Neural crest cell (in vitro differentiated cells): ENCODE data around the gene NDST1. TPM values are rescaled to one million over a fixed set of nuclear protein-coding genes. Genes with fewer than 3 reads are reported as not detected.

Source experiments
- DNase-seq: peaks from one replicate; pipeline ENCODE4 v3.0.0; 2021; ENCODE audit warnings: low read depth, mixed read lengths, low spot score
- H3K27ac Mint-ChIP-seq: one replicate; pipeline ENCODE4 v1.8.0; 2021; ENCODE audit warnings: mild to moderate bottlenecking, mixed read lengths; ENCODE audit not compliant: unreplicated experiment
- H3K27me3 Mint-ChIP-seq: 2 replicates; pipeline ENCODE4 v1.8.0; 2021; ENCODE audit warnings: low read depth, mild to moderate bottlenecking, mixed read lengths
- H3K36me3 Mint-ChIP-seq: 2 replicates; pipeline ENCODE4 v1.8.0; 2021; ENCODE audit warnings: low read depth, mild to moderate bottlenecking, mixed read lengths
- H3K4me1 Mint-ChIP-seq: 2 replicates; pipeline ENCODE4 v1.8.0; 2021; ENCODE audit warnings: mixed read lengths
- H3K4me3 Mint-ChIP-seq: one replicate; pipeline ENCODE4 v1.8.0; 2021; ENCODE audit warnings: mild to moderate bottlenecking, mixed read lengths
- H3K9me3 Mint-ChIP-seq: 2 replicates; pipeline ENCODE4 v1.8.0; 2021; ENCODE audit warnings: mixed read lengths
- CTCF ChIP-seq: fragments of 200-600 bp; sonication (generic); conservative IDR thresholded peaks from 2 replicates; pipeline ENCODE4 v1.5.0; 2021; ENCODE audit warnings: antibody characterized with exemption, mild to moderate bottlenecking
- total RNA-seq: library from RNA; stranded (reverse); gene quantifications from 2 replicates; pipeline ENCODE4 v1.2.1, GENCODE V29; 2021

Gene NDST1
- total RNA-seq, 1 donor from 2014 or later: 112 TPM

GRCh38 chr5:150587856-150588595 is 80.1 kb downstream of the NDST1 start:
- no peak for DNase-seq
- peaks cover 15% of the 10 kb centered on the region for H3K4me1 Mint-ChIP-seq
- no peak for TF ChIP-seq CTCF
- no peak overlapping the region for H3K4me3 Mint-ChIP-seq
- no peak overlapping the region for H3K27ac Mint-ChIP-seq
- H3K9me3 Mint-ChIP-seq: no peaks in the 10 kb centered on the region
- H3K36me3 Mint-ChIP-seq: no peaks in the 10 kb centered on the region
- H3K27me3 Mint-ChIP-seq: no peaks in the 10 kb centered on the region

GRCh38 chr5:150588596-150588890 is 80.6 kb downstream of the NDST1 start:
- Mint-ChIP-seq H3K27ac (no peak overlapping the region), H3K27me3 (no peaks in the 10 kb centered on the region), H3K4me3 (no peak overlapping the region), H3K9me3 (no peaks in the 10 kb centered on the region), H3K4me1 (peaks cover 15% of the 10 kb centered on the region), H3K36me3 (no peaks in the 10 kb centered on the region)
- TF ChIP-seq CTCF: no peak
- no peak for DNase-seq

GRCh38 chr5:150589862-150590601 is 82.1 kb downstream of the NDST1 start:
- peaks cover 15% of the 10 kb centered on the region for H3K4me1 Mint-ChIP-seq

GRCh38 chr5:150590979-150591695 is 83.2 kb downstream of the NDST1 start:
- H3K36me3 Mint-ChIP-seq: no peaks in the 10 kb centered on the region
- no peak overlapping the region for H3K27ac Mint-ChIP-seq
- no peaks in the 10 kb centered on the region for H3K27me3 Mint-ChIP-seq
- no peak overlapping the region for H3K4me3 Mint-ChIP-seq
- TF ChIP-seq CTCF: no peak
- peaks cover 22% of the 10 kb centered on the region for H3K4me1 Mint-ChIP-seq
- no peak for DNase-seq
- H3K9me3 Mint-ChIP-seq: no peaks in the 10 kb centered on the region

More at GRCh38 chr5:150589862-150590601, 82.1 kb downstream of the NDST1 start:
- Mint-ChIP-seq H3K9me3 (no peaks in the 10 kb centered on the region), H3K27ac (no peak overlapping the region), H3K27me3 (no peaks in the 10 kb centered on the region), H3K36me3 (no peaks in the 10 kb centered on the region), H3K4me3 (no peak overlapping the region)
- no peak for DNase-seq
- no peak for TF ChIP-seq CTCF

GRCh38 chr5:150593593-150593992 is 85.7 kb downstream of the NDST1 start:
- peaks cover 26% of the 10 kb centered on the region for H3K4me1 Mint-ChIP-seq
- TF ChIP-seq CTCF: no peak
- H3K27ac Mint-ChIP-seq: peak overlapping the region; percentile 28
- no peaks in the 10 kb centered on the region for H3K36me3 Mint-ChIP-seq
- no peaks in the 10 kb centered on the region for H3K27me3 Mint-ChIP-seq
- no peaks in the 10 kb centered on the region for H3K9me3 Mint-ChIP-seq
- no peak for DNase-seq
- H3K4me3 Mint-ChIP-seq: no peak overlapping the region
